Activated naive CD8-positive, alpha-beta T cell treated with anti-CD3 and anti-CD28 coated beads, Interleukin-2, amount 10 ng/mL, durations not matched to agents 7 days and 5 days (primary cell): ENCODE data around the gene PIK3C2A. TPM values are rescaled to one million over a fixed set of nuclear protein-coding genes. Genes with fewer than 3 reads are reported as not detected.

Source experiments
- ATAC-seq: fragments of 150-1000 bp; cut with Tn5 transposase; one replicate; pipeline ENCODE4 v1.10.0; 2021; ENCODE audit warnings: low read depth, moderate library complexity
- POLR2A ChIA-PET: fragments of 350-600 bp; sonication (Branson Sonifier 250); formaldehyde crosslinking; loops from one replicate; lab custom pipeline; 2021; ENCODE audit warnings: antibody characterized with exemption; lab: Charles Lee
- DNase-seq: peaks from one replicate; pipeline ENCODE4 v3.0.0; 2021
- H3K27ac Mint-ChIP-seq: one replicate; pipeline ENCODE4 v1.8.0; 2022; ENCODE audit warnings: mild to moderate bottlenecking, mixed read lengths
- H3K27me3 Mint-ChIP-seq: one replicate; pipeline ENCODE4 v1.8.0; 2022; ENCODE audit warnings: mild to moderate bottlenecking, moderate library complexity, mixed read lengths
- H3K36me3 Mint-ChIP-seq: one replicate; pipeline ENCODE4 v1.8.0; 2021; ENCODE audit warnings: mild to moderate bottlenecking, mixed read lengths
- H3K4me1 Mint-ChIP-seq: one replicate; pipeline ENCODE4 v1.8.0; 2021; ENCODE audit warnings: mixed read lengths
- H3K4me3 Mint-ChIP-seq: one replicate; pipeline ENCODE4 v1.8.0; 2022; ENCODE audit warnings: mild to moderate bottlenecking, moderate library complexity, mixed read lengths
- H3K9me3 Mint-ChIP-seq: one replicate; pipeline ENCODE4 v1.8.0; 2021; ENCODE audit warnings: mixed read lengths
- total RNA-seq, 2 experiments: library from RNA; stranded (reverse); gene quantifications; one replicate each; pipeline ENCODE4 v1.2.3, GENCODE V29; 2021

PIK3C2A gene
- total RNA-seq, 2 experiments from 2014 or later, result 27.6 to 31.4 TPM

- Mint-ChIP-seq H3K27ac (no peak overlapping the region), H3K27me3 (no peaks in the 10 kb centered on the region), H3K36me3 (peaks cover 16% of the 10 kb centered on the region), H3K9me3 (no peaks in the 10 kb centered on the region), H3K4me3 (no peak overlapping the region), H3K4me1 (peaks cover 5% of the 10 kb centered on the region)
- POLR2A ChIA-PET, result no interaction called here
- DNase-seq, result no peak
- ATAC-seq, result no peak
These were observed 19.1 kb downstream of the PIK3C2A start for GRCh38 chr11:17188675-17189074.

GRCh38 chr11:17186932-17187692 is 20.7 kb downstream of the PIK3C2A start:
- ATAC-seq, result no peak
- Mint-ChIP-seq H3K27ac (no peak overlapping the region), H3K9me3 (no peaks in the 10 kb centered on the region), H3K27me3 (no peaks in the 10 kb centered on the region), H3K4me1 (peaks cover 5% of the 10 kb centered on the region), H3K4me3 (no peak overlapping the region), H3K36me3 (peaks cover 12% of the 10 kb centered on the region)
- no peak for DNase-seq
- POLR2A ChIA-PET, result no interaction called here

GRCh38 chr11:17185938-17186337 is 21.8 kb downstream of the PIK3C2A start:
- no peaks in the 10 kb centered on the region for H3K27me3 Mint-ChIP-seq
- ATAC-seq (no peak), DNase-seq (no peak)
- H3K4me3 Mint-ChIP-seq, result no peak overlapping the region
- H3K4me1 Mint-ChIP-seq, result peaks cover 5% of the 10 kb centered on the region
- peaks cover 12% of the 10 kb centered on the region for H3K36me3 Mint-ChIP-seq
- POLR2A ChIA-PET, result no interaction called here
- no peaks in the 10 kb centered on the region for H3K9me3 Mint-ChIP-seq
- no peak overlapping the region for H3K27ac Mint-ChIP-seq

DNA sequence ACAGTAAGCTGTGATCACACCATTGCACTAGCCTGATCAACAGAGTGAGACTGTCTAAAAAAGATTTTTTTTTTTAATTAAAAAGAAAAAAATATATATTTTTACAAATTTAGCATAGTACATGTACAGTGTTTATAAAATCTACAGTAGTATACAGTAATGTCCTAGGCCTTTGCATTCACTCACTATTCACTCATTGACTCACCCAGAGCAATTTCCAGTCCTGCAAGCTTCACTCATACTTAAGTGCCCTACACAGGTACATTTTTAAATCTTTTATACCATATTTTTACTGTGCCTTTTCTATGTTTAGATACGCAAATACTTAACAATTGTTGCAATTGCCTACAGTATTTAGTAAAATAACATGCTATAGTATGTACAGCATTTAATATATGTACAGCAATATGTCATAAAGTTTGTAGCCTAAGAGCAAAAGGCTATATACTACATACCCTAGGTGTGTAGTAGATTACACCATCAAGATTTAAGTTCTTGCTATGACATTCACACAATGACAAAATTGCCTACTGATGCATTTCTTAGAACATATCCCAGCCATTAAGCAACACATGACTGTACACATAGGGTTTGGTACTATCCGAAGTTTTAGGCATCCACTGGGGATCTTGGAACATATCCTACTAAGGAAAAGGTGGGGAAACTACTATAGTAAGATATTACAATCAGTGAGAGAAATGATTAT is 22.8 kb downstream of the PIK3C2A start:
- Mint-ChIP-seq H3K4me1 (peaks cover 5% of the 10 kb centered on the region), H3K27ac (no peak overlapping the region), H3K36me3 (peaks cover 16% of the 10 kb centered on the region), H3K9me3 (no peaks in the 10 kb centered on the region), H3K27me3 (no peaks in the 10 kb centered on the region), H3K4me3 (no peak overlapping the region)
- POLR2A ChIA-PET, result no interaction called here
- DNase-seq (no peak), ATAC-seq (no peak)

GRCh38 chr11:17183836-17184235 is 23.9 kb downstream of the PIK3C2A start:
- POLR2A ChIA-PET, result no interaction called here
- Mint-ChIP-seq H3K27me3 (no peaks in the 10 kb centered on the region), H3K9me3 (no peaks in the 10 kb centered on the region), H3K36me3 (peaks cover 16% of the 10 kb centered on the region), H3K27ac (no peak overlapping the region), H3K4me3 (no peak overlapping the region), H3K4me1 (peaks cover 5% of the 10 kb centered on the region)
- ATAC-seq, result no peak
- DNase-seq, result no peak

- H3K27ac Mint-ChIP-seq, result no peak overlapping the region
- POLR2A ChIA-PET, result no interaction called here
- ATAC-seq (no peak), DNase-seq (no peak)
- H3K9me3 Mint-ChIP-seq, result no peaks in the 10 kb centered on the region
- no peaks in the 10 kb centered on the region for H3K4me1 Mint-ChIP-seq
- H3K4me3 Mint-ChIP-seq, result no peak overlapping the region
- peaks cover 12% of the 10 kb centered on the region for H3K36me3 Mint-ChIP-seq
- no peaks in the 10 kb centered on the region for H3K27me3 Mint-ChIP-seq
These were observed 27.8 kb downstream of the PIK3C2A start for GRCh38 chr11:17179970-17180369.

- Mint-ChIP-seq H3K27ac (no peak overlapping the region), H3K9me3 (no peaks in the 10 kb centered on the region), H3K36me3 (peaks cover 20% of the 10 kb centered on the region), H3K27me3 (no peaks in the 10 kb centered on the region), H3K4me1 (no peaks in the 10 kb centered on the region), H3K4me3 (no peak overlapping the region)
- DNase-seq (no peak), ATAC-seq (no peak)
- POLR2A ChIA-PET, result no interaction called here
These were observed 34.5 kb downstream of the PIK3C2A start for GRCh38 chr11:17173332-17173731.

DNA sequence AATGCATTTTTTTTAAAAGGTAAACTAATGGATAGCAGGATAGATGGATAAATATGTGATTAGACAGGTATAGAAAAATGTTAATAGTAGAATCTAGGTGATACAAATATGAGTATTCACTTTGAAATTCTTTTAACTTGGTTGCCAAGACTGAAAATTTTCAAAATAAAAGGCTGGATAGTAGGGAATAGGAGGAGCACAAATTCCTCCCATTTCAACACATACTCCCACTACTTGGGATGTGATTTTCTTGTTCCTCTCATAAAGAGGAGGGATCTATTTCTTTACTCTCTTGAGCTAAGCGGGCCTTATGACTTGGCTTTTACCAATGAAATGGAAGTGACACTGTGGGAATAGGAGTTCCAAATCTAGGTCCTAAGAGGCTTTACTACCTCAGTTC is 35.9 kb downstream of the PIK3C2A start:
- H3K4me3 Mint-ChIP-seq, result no peak overlapping the region
- H3K27me3 Mint-ChIP-seq, result no peaks in the 10 kb centered on the region
- no peaks in the 10 kb centered on the region for H3K9me3 Mint-ChIP-seq
- no peak for DNase-seq
- POLR2A ChIA-PET, result interaction anchor here (0.6 kb wide), 1 partner anchor 32 kb away, joined by 6 read pairs; no protein-coding TSS in a partner anchor
- no peak for ATAC-seq
- no peak overlapping the region for H3K27ac Mint-ChIP-seq
- no peaks in the 10 kb centered on the region for H3K4me1 Mint-ChIP-seq
- H3K36me3 Mint-ChIP-seq, result peaks cover 23% of the 10 kb centered on the region

DNA sequence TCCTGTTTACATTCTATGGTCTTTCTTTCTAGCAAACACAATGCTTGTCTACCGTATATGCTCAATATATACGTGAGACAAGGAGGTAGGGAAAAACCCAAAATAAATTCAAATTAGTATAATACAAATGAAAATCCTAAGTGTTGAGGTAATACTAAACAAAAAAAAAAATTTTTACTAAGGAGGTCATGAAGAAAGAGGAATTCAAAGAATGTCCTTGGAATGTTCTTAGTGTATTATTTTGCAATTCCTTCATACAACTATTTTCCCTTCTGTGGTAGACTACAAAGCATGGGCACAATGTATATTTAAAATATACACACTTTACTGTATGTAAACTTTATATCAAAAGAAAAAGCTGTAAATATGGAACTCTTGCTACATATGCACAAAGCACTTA is 36.4 kb downstream of the PIK3C2A start:
- Mint-ChIP-seq H3K36me3 (peaks cover 23% of the 10 kb centered on the region), H3K9me3 (no peaks in the 10 kb centered on the region), H3K4me3 (no peak overlapping the region), H3K27me3 (no peaks in the 10 kb centered on the region), H3K27ac (no peak overlapping the region), H3K4me1 (no peaks in the 10 kb centered on the region)
- no peak for ATAC-seq
- DNase-seq, result no peak
- POLR2A ChIA-PET, result interaction anchor here (0.6 kb wide), 1 partner anchor 32 kb away, joined by 6 read pairs; no protein-coding TSS in a partner anchor

GRCh38 chr11:17169876-17170275 is 37.9 kb downstream of the PIK3C2A start:
- no peak for ATAC-seq
- Mint-ChIP-seq H3K4me1 (peaks cover 5% of the 10 kb centered on the region), H3K36me3 (peaks cover 23% of the 10 kb centered on the region), H3K27me3 (no peaks in the 10 kb centered on the region), H3K27ac (no peak overlapping the region), H3K9me3 (no peaks in the 10 kb centered on the region), H3K4me3 (no peak overlapping the region)
- no peak for DNase-seq
- POLR2A ChIA-PET, result no interaction called here

GRCh38 chr11:17165247-17165890 is 42.4 kb downstream of the PIK3C2A start:
- POLR2A ChIA-PET, result interaction anchor here (0.6 kb wide), 1 partner anchor 483 kb away, joined by 6 read pairs; no protein-coding TSS in a partner anchor
- H3K9me3 Mint-ChIP-seq, result no peaks in the 10 kb centered on the region
- no peak overlapping the region for H3K4me3 Mint-ChIP-seq
- peaks cover 24% of the 10 kb centered on the region for H3K36me3 Mint-ChIP-seq
- H3K27me3 Mint-ChIP-seq, result no peaks in the 10 kb centered on the region
- H3K27ac Mint-ChIP-seq, result peak overlapping the region; percentile 14
- H3K4me1 Mint-ChIP-seq, result peaks cover 32% of the 10 kb centered on the region
- ATAC-seq, result no peak
- no peak for DNase-seq

- POLR2A ChIA-PET, result interaction anchor here (0.6 kb wide), 1 partner anchor 482 kb away, joined by 6 read pairs; no protein-coding TSS in a partner anchor
- Mint-ChIP-seq H3K27me3 (no peaks in the 10 kb centered on the region), H3K4me3 (no peak overlapping the region), H3K36me3 (peaks cover 24% of the 10 kb centered on the region), H3K27ac (peak overlapping the region; percentile 14), H3K9me3 (no peaks in the 10 kb centered on the region), H3K4me1 (peaks cover 32% of the 10 kb centered on the region)
- ATAC-seq (no peak), DNase-seq (no peak)
These were observed 43.2 kb downstream of the PIK3C2A start for GRCh38 chr11:17164361-17165246.

- POLR2A ChIA-PET, result no interaction called here
- no peaks in the 10 kb centered on the region for H3K27me3 Mint-ChIP-seq
- H3K27ac Mint-ChIP-seq, result no peak overlapping the region
- no peak for ATAC-seq
- H3K9me3 Mint-ChIP-seq, result no peaks in the 10 kb centered on the region
- peaks cover 18% of the 10 kb centered on the region for H3K36me3 Mint-ChIP-seq
- no peak overlapping the region for H3K4me3 Mint-ChIP-seq
- no peak for DNase-seq
- H3K4me1 Mint-ChIP-seq, result peaks cover 32% of the 10 kb centered on the region
These were observed 44.0 kb downstream of the PIK3C2A start for GRCh38 chr11:17163736-17164135.
